Natural killer cell (primary cell): Measurements from ENCODE around the gene KRTAP5-10. TPM values are rescaled to one million over a fixed set of nuclear protein-coding genes. Genes with fewer than 3 reads are reported as not detected.

Experiments
- total RNA-seq, 4 donors: library from RNA; stranded (reverse); fragments of 120-200 nt in 1 of 4; gene quantifications; one replicate each; pipeline versions ENCODE4 v1.2.3 to v1.2.4, GENCODE V29; 2013 to 2022

The KRTAP5-10 gene
- total RNA-seq, 3 donors from 2014 or later (not counting 1 experiment from before 2014, with no cell fraction given), result not detected

Other genes starting within 250 kb of the KRTAP5-10 start
- 10 to 100 TPM; 12.5 to 18.1 (median 15.9) TPM for gene DHCR7, start 117.2 kb upstream of the KRTAP5-10 start, total RNA-seq
- gene NADSYN1, start 112.4 kb upstream of the KRTAP5-10 start, total RNA-seq, result 100 to 1,000 TPM; 134 to 156 (median 150) TPM
- under 1 TPM in 2 of 3 donors, not detected in 1; 0.19 to 0.25 TPM for gene KRTAP5-7, start 38.3 kb upstream of the KRTAP5-10 start, total RNA-seq
- not detected for gene KRTAP5-8, start 27.5 kb upstream of the KRTAP5-10 start, total RNA-seq
- under 1 TPM in 1 of 3 donors, not detected in 2; 0.31 TPM for gene KRTAP5-9, start 17.1 kb upstream of the KRTAP5-10 start, total RNA-seq
- gene KRTAP5-11, start 17.3 kb downstream of the KRTAP5-10 start, total RNA-seq, result not detected